ENCODE data around the gene GLRA2.

Gene GLRA2

GRCh38 chrX:14529290-14529989, at the start of gene GLRA2:
GLRA2 (plus strand) TSS chrX:14529536; CDS start chrX:14530058, 522 bp downstream.
- no peak for DNase-seq

- no peak for DNase-seq
Measured at GRCh38 chrX:14489437-14489836, 39.9 kb upstream of the GLRA2 start.

- DNase-seq: no peak
Measured at GRCh38 chrX:14491689-14492088, 37.6 kb upstream of the GLRA2 start.

GRCh38 chrX:14496674-14497073, 32.7 kb upstream of the GLRA2 start:
- no peak for DNase-seq

GRCh38 chrX:14497184-14497666, 32.1 kb upstream of the GLRA2 start:
- DNase-seq: no peak

- DNase-seq: no peak
Measured at GRCh38 chrX:14501327-14501726, 28.0 kb upstream of the GLRA2 start.

GRCh38 chrX:14504960-14505538, 24.3 kb upstream of the GLRA2 start:
- DNase-seq: no peak

- no peak for DNase-seq
Measured at GRCh38 chrX:14505648-14506047, 23.7 kb upstream of the GLRA2 start.

- DNase-seq: no peak
Measured at GRCh38 chrX:14506866-14507265, 22.5 kb upstream of the GLRA2 start.

- DNase-seq: no peak
Measured at GRCh38 chrX:14508025-14508690, 21.2 kb upstream of the GLRA2 start.

- DNase-seq: no peak
Measured at GRCh38 chrX:14509325-14510057, 19.8 kb upstream of the GLRA2 start.

GRCh38 chrX:14528629-14529289, 577 bp upstream of the GLRA2 start:
- DNase-seq: peak; percentile 1

- no peak for DNase-seq
Measured at GRCh38 chrX:14533867-14534266, 4.5 kb downstream of the GLRA2 start.

- DNase-seq: no peak
Measured at GRCh38 chrX:14546190-14546589, 16.9 kb downstream of the GLRA2 start.

- DNase-seq: no peak
Measured at GRCh38 chrX:14554131-14554715, 24.9 kb downstream of the GLRA2 start.

GRCh38 chrX:14564058-14564457, 34.7 kb downstream of the GLRA2 start:
- no peak for DNase-seq

GRCh38 chrX:14573161-14573560, 43.8 kb downstream of the GLRA2 start:
- DNase-seq: no peak

GRCh38 chrX:14581081-14581480, 51.7 kb downstream of the GLRA2 start:
- DNase-seq: no peak

- no peak for DNase-seq
Measured at GRCh38 chrX:14584548-14584947, 55.2 kb downstream of the GLRA2 start.

- DNase-seq: no peak
Measured at GRCh38 chrX:14590216-14590615, 60.9 kb downstream of the GLRA2 start.

GRCh38 chrX:14590693-14591424, 61.5 kb downstream of the GLRA2 start:
- no peak for DNase-seq

- no peak for DNase-seq
Measured at GRCh38 chrX:14591976-14592375, 62.6 kb downstream of the GLRA2 start.

All from NK-92 treated with Interleukin-12 subunit alpha and Interleukin-12 subunit beta, amount 100 ng/mL, for 24 hours (cell line).